GM20431 (cell line): ENCODE measurements around the gene CERK.

Experiments used
- in situ Hi-C: fragments of 300-500 bp; cut with MseI, MboI; formaldehyde crosslinking; loops from one replicate; pipeline ENCODE4 v1.15.0; 2020; ENCODE audit warnings: low sequenced_read_pairs; ENCODE audit not compliant: unreplicated experiment

Gene CERK

GRCh38 chr22:46750863-46751443 lies 12.9 kb upstream of the CERK start:
- in situ Hi-C loops = no loop called here

GRCh38 chr22:46750530-46750800 lies 12.4 kb upstream of the CERK start:
- in situ Hi-C loops = no loop called here

- in situ Hi-C loops = no loop called here
Observed at GRCh38 chr22:46749682-46750529, 11.9 kb upstream of the CERK start.

- in situ Hi-C loops = no loop called here
Observed at GRCh38 chr22:46748908-46749675, 11.0 kb upstream of the CERK start.

- in situ Hi-C loops = no loop called here
Observed at GRCh38 chr22:46748206-46748907, 10.3 kb upstream of the CERK start.

GRCh38 chr22:46747646-46748045 lies 9.6 kb upstream of the CERK start:
- in situ Hi-C loops = no loop called here

- in situ Hi-C loops = no loop called here
Observed at GRCh38 chr22:46746620-46747019, 8.6 kb upstream of the CERK start.

- in situ Hi-C loops = no loop called here
Observed at GRCh38 chr22:46746192-46746591, 8.1 kb upstream of the CERK start.

- in situ Hi-C loops = no loop called here
Observed at GRCh38 chr22:46744581-46744980, 6.5 kb upstream of the CERK start.

GRCh38 chr22:46742576-46743221 lies 4.6 kb upstream of the CERK start:
- in situ Hi-C loops = no loop called here

GRCh38 chr22:46741974-46742519 lies 4.0 kb upstream of the CERK start:
- in situ Hi-C loops = no loop called here

- in situ Hi-C loops = no loop called here
Observed at GRCh38 chr22:46740910-46741780, 3.1 kb upstream of the CERK start.

- in situ Hi-C loops = no loop called here
Observed at GRCh38 chr22:46739094-46739870, 1.2 kb upstream of the CERK start.

- in situ Hi-C loops = no loop called here
Observed at GRCh38 chr22:46738647-46739093, 618 bp upstream of the CERK start.

- in situ Hi-C loops = no loop called here
Observed at GRCh38 chr22:46737105-46737975, 712 bp downstream of the CERK start.

GRCh38 chr22:46736705-46737104 lies 1.3 kb downstream of the CERK start:
- in situ Hi-C loops = no loop called here
